Stimulated activated CD4-positive, alpha-beta T cell treated with anti-CD3 and anti-CD28 coated beads, TNF-alpha, amount 100 ng/mL, for 4 hours (primary cell): ENCODE results near the gene TMEM204.

Source experiments
- DNase-seq, 3 experiments: peaks; one replicate each; pipeline ENCODE4 v3.0.0-alpha.2; 2020; ENCODE audit warnings: low read depth in 3 of 3

The TMEM204 gene

DNA sequence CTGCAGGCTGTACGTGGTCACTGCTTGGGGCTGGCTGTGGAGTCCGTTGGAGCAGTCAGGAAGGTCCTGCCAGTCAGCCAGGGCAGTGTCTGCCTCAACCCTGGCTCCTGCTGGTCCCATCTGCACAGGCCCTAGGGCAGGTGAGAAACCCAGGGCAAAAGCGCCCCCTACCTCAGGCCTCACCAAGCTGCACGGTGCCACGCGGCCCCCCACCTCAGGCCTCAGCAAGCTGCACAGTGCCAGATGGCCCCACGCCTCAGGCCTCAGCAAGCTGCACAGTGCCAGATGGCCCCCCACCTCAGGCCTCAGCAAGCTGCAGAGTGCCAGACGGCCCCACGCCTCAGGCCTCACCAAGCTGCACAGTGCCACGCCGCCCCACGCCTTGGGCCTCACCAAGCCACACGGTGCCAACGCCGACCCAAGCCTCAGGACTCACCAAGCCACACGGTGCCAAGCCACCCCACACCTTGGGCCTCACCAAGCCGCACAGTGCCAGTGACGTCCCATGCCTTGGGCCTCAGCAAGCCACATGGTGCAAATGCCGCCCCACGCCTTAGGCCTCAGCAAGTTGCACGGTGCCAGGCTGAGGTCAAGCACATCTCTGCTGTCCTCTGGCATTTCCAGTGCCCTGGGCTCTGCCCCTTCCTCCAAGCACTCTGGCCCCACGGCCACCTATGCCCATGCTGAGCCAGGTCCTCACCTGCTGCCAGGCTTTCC is 5.5 kb downstream of the TMEM204 start:
- no peak for DNase-seq

GRCh38 chr16:1539720-1540555 is 6.5 kb downstream of the TMEM204 start:
- no peak for DNase-seq

DNA sequence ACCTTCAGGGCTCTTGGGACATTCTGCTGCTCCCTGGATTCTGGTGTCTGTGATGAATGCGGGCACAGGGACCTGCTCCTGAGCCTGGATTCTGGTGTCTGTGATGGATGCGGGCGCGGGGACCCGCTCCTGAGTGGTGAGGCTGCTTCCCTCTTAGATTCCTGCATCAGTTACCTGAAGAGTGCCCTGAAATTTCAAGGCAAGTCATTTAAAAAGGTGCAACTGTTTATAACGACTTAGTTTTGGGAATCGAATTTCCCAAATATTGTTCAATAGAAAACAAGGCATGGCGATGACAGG is 7.0 kb downstream of the TMEM204 start:
- DNase-seq, result no peak

GRCh38 chr16:1541293-1542165 is 8.1 kb downstream of the TMEM204 start:
- DNase-seq, result no peak

- no peak for DNase-seq
Measured at GRCh38 chr16:1542166-1542500, 8.7 kb downstream of the TMEM204 start.

- no peak for DNase-seq
Measured at GRCh38 chr16:1542533-1542932, 9.1 kb downstream of the TMEM204 start.

DNA sequence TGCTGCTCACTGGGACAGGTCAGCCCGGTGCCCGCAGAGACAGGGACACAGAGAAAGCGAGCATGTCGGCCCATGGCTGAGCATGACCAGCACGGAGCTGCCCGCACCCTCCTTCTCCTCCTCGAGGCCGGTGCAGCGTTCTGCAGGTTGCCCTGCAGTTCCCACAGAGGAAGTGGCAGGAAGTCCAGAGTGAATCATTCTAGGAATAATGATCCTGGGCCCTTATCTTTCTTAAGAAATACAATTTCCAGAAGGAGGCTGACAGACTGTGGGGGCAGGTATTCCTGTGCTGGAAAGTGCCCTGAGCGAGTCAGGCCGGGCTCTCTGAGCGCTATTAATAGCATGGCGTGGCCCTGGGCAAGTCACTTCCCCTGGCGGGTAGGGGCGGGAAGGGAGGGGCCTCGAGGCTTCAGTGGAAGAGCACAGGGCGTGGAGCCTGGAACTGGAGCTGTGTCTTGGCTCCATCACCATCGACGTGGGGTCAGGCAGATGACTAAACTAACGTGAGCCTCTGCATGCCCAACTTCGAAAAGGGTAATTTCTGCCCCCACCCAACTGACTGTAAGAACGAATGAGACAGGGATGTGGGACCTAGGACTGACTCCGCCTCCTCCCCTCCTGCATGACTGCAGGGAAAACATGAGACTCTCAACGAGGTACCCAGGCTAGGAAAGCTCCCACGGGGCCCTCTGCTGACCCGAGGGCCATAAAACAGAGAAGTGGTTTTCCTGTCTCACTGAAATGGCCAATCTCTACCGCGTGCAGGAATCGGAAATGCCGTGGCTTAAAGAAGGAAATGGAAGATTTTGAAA is 9.8 kb downstream of the TMEM204 start:
- DNase-seq, result peak in 2 of 3 experiments; percentile 32 to 35

- no peak for DNase-seq
Measured at GRCh38 chr16:1545044-1546040, 11.9 kb downstream of the TMEM204 start.

DNA sequence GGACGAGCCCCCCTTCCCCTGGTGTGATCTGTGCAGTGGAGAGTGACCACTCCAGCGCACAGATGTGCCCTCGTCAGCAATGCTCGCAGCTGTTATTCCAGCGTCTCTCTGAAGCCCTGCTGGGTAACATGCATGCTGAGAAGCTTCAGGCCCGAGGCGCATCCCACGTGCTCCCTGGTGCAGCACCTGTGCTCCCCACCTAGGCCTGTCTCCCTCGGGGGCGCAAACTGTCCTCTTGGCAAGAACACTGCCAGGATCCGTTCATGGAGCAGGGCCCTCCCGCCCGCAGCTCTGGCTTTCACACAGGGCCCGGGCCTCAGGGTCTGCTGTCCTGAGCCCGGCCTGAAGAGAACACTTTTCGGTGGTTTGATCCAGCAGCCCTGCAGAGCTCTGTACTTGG is 13.0 kb downstream of the TMEM204 start:
- DNase-seq, result no peak

DNA sequence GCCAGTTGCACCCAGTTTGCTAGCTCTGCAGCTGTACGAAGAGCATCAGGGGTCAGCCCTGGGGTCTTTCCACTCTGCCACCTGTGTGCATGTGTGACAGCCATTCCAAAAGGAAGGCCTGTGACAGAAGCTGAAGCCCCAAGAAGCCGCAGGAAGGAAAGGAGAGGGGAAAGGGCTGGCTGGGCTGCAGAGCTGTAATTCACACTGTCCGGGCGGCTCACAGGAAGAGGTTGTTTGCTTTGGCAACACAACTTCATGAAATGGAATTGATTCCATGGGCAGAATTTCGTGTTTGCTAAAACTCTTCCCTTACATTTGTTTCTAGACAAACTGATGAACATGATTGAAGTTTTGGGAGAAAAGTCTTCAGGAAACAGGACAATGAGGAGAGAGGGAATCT is 14.8 kb downstream of the TMEM204 start:
- no peak for DNase-seq

GRCh38 chr16:1548727-1549126 is 15.3 kb downstream of the TMEM204 start:
- no peak for DNase-seq

DNA sequence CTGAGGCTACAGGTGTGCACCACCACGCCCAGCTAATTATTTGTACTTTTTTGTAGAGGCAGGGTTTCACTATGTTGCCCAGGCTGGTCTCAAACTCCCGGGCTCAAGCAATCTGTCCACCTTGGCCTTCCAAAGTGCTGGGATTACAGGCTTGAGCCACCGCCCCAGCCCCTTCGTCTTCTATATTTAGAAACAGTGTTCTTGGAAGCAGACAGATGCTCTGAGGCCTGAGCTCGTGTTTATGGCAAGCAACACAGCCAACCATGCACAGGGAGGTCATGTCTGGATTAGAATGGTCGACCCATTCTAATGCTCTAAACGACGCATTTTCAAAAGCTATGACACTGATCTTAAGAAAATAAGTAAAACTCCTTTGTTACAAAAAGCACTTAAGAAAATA is 16.6 kb downstream of the TMEM204 start:
- no peak for DNase-seq

- no peak for DNase-seq
Measured at GRCh38 chr16:1550696-1551095, 17.2 kb downstream of the TMEM204 start.

DNA sequence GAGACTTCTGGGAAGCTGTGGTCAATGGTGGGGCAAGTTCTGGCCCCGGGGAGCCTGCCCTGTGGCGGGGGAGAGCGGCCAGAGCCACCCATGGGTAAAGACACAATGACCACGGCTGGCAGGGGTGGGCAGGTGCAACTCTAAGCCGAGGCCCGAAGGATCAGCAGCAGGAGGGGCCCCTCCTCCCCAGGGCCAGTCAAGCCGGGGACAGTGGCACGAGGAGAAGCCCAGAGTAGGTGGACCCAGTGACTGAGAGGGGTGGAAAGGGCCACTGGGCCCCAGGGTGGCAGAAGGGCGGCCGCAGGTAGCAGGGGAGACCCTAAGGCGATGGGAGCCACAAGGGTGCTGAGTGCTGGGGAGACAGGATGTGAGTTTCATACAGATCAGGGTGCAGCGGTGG is 17.7 kb downstream of the TMEM204 start:
- no peak for DNase-seq

DNA sequence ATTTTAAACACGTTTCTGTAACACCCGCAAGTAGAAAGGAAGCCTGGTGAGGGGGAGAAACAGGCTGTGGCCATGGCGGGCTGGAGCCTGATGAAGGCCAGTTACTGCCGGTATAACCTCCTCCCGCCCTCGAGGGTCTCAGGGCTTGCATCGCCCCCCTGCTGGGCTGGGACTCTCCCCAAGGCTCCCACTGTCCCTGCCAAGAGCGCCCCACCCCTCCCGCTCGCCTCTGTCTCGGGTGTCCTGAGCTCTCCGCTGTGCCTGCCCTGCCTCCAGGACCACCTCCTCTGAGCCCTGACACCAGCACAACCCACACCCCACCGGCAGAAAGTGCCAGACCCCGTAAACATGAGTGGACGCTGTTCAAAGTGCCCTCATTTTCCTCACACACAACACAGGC is 18.7 kb downstream of the TMEM204 start:
- no peak for DNase-seq

GRCh38 chr16:1553946-1554825 is 20.7 kb downstream of the TMEM204 start:
- no peak for DNase-seq

DNA sequence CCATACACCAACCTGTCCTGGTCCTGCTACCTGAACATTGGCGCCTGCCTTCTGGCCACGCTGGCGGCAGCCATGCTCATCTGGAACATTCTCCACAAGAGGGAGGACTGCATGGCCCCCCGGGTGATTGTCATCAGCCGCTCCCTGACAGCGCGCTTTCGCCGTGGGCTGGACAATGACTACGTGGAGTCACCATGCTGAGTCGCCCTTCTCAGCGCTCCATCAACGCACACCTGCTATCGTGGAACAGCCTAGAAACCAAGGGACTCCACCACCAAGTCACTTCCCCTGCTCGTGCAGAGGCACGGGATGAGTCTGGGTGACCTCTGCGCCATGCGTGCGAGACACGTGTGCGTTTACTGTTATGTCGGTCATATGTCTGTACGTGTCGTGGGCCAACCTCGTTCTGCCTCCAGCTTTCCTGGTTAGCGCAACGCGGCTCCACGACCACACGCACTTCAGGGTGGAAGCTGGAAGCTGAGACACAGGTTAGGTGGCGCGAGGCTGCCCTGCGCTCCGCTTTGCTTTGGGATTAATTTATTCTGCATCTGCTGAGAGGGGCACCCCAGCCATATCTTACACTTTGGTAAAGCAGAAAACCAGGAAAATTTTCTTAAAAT is 21.5 kb downstream of the TMEM204 start:
- no peak for DNase-seq

DNA sequence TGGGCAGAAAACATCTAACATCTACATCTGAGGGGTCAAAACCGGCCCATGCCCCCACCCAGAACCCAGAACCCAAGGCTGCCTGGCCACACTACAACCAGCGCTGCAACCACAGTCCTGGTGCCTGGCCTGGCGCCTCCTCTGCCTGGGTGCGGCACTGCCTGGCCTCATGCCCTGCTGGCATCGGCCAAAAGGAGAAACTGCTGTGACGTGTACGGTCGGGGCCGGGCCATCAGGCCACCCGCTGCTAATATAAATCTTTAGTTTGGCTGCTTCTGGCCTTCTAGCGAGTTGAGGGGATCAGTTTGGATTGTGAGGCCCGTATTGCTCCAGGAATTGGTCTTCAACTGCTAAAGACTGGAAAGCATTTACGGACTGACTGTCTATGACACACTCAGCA is 22.8 kb downstream of the TMEM204 start:
- DNase-seq, result no peak

DNA sequence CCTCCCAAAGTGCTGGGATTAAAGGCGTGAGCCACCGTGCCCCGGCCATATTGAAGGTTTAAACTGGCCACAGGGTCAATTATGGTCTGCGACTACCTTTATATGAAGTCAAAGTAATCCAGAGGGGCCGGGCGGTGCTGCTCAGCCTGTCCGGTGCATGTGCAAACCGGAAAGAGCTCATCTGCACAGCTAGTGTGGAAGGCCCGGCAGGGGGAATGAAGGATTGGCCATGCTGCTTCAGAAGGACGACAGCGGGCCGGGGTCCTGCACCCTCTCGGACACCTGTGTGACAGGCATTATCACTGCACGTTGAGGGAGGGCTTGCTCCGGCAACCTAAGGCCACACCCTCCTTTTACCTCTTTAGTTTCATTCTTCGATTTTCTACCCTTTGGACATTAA is 23.6 kb downstream of the TMEM204 start:
- no peak for DNase-seq
